NCI-H2196 (cell line): Measurements from ENCODE around the gene DEFB124.
"Not testable (repeated sequence)": the region's sequence is repeated elsewhere in the genome, so short reads cannot be mapped to it uniquely, and the experiment has no call there.

ENCODE experiments used
- DNase-seq: peaks from one replicate; lab custom pipeline; 2025; ENCODE audit not compliant: unreplicated experiment; lab: John Stamatoyannopoulos, UW

DEFB124 gene

GRCh38 chr20:31426891-31427551, 47.9 kb downstream of the DEFB124 start:
- not testable (repeated sequence) for DNase-seq

GRCh38 chr20:31425797-31426196, 49.1 kb downstream of the DEFB124 start:
- no peak for DNase-seq

- DNase-seq, result no peak
Observed at GRCh38 chr20:31418307-31418706, 56.6 kb downstream of the DEFB124 start.

GRCh38 chr20:31415653-31416052, 59.3 kb downstream of the DEFB124 start:
- DNase-seq, result no peak
